Activated gamma-delta T cell treated with Interleukin-2 at 50 U/mL for 16 hours (primary cell): ENCODE results near the gene ODR4.
"Not testable (repeated sequence)": the region's sequence is repeated elsewhere in the genome, so short reads cannot be mapped to it uniquely, and the experiment has no call there.

Experiments used
- DNase-seq: peaks from one replicate; pipeline ENCODE4 v3.0.0-alpha.2; 2020

The ODR4 gene

DNA sequence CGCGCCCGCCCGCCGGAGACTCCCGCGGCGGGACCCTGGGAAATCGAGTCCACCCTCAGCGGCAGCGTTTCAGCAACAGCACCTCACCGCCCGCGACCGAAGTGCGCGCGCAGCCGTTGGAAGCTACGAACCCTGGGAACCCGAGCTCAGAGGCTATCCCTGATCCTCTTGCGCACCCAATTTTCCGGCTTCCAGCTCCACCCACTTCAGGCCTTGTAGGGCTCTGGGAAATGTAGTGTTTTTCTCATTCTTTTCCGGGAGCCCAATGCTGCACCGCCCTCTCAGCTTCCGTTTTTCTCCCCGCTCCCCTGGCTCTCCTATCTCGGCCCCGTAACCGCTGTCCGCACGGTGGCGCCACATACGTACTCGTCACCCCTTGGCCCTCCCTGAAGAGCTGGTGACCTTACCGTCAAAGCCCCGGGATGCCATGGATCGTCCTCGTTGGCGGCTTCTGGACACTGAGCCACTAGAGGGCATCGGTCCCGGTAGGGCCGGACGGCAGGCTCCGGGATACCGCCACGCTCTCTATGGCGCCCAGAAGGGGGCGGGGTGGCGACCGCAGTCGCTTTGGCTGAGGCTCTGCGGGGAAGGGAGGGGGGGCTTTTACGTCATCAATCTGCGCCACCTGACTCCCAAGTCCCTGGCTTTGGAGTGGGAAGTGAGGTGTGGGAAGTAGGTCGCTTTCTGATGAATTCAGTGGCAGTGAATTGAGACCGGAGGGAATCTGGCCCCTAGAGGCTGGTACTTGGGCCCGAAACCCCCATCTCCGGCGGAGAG, at the start of gene ODR4, which contains the start of gene TPR:
TSS of gene ODR4 (plus strand) at position 687 of the 777 bp plus-strand sequence. CDS start 3,948 bp downstream, outside the sequence.
TSS of gene TPR (minus strand) at position 102 of the 777 bp plus-strand sequence. CDS start 225 bp downstream, outside the sequence.
- peak; percentile 94 for DNase-seq

- DNase-seq, result no peak
Observed at GRCh38 chr1:186326009-186326408, 49.6 kb upstream of the ODR4 start.

GRCh38 chr1:186327331-186327730, 48.3 kb upstream of the ODR4 start:
- DNase-seq, result no peak

- DNase-seq, result no peak
Observed at GRCh38 chr1:186330758-186331157, 44.9 kb upstream of the ODR4 start.

GRCh38 chr1:186337554-186337953, 38.1 kb upstream of the ODR4 start:
- no peak for DNase-seq

DNA sequence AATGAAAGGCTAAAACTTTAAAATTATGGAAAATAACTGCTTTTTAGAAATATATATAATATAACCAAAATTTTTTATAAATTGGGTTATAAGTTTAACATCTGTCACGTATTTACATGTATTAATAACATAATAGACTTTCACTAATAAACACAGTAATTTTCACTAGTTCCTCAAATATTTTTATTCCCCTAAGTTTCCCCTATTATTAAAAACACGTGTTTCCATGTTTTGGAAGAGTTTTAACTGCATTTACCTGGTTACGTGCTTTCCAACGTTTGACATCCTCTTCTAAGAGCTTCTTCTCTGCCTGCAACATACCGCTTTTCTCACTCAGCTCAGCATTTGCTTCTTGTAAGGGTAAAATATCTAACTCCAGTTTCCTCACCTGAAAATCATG, 34.9 kb upstream of the ODR4 start:
- no peak for DNase-seq

DNA sequence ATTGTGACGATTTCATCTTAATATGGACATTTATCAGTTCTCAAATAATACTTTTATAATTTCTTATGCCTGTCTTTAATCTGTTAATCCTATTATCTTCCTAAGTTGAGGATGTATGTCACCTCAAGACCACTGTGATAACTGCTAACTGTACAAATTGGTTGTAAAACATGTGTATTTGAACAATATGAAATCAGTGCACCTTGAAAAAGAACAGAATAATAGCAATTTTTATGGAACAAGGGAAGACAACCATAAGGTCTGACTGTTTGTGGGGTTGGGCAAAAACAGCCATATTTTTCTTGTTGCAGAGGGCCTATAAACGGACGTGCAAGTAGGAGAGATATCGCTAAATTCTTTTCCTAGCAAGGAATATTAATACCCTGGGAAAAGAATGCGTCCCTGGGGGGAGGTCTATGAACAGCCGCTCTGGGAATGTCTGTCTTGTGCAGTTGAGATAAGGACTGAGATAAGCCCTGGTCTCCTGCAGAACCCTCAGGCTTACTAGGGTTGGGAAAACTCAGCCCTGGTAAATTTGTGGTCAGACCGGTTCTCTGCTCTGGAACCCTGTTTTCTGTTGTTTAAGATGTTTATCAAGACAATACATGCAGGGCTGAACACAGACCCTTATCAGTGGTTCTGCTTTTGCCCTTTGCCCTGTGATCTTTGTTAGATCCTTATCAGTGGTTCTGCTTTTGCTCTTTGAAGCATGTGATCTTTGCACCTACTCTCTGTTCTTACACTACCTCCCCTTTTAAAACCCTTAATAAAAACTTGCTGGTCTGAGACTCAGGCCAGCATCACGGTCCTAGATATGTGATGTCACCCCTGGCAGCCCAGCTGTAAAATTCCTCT, 27.6 kb upstream of the ODR4 start:
- not testable (repeated sequence) for DNase-seq

DNA sequence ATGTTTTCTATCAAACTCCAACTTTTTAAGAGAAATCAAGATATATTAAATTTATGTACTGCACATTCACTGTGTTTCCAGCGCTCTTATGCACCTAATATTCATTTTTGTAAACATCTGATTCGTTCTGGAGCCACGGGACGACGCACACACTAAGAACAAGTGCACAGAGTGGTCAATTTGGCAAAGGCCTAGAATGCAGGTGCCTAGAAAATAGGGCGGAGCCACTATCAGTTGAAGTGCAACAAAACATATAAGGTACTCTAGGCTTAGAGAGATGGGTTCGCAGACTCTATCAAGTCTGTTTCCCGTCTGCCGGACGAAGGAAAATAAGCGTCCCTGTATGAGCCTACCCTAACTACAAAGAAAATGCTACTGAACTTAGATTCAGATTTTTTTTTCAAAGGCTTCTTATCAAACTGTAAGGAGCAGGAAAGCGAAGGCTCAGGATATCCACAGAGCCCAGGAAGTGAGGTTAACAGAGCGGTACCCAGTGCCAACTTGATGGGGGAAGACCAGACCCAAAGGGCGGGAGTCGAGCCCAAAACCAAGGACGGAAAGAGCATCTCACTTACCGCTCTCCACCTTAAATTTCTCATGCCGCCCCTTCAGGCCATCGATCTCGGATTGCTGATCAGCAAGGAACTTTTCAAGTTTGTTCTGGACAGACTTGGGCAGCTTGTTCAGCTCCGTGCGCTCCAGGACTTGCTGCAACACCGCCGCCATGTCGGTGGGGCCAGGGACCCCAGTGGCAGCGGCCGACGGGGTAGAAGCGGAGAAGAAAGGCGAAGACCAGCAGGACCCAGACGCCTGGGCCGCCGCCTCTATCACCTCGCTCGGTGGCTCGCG, 1.1 kb upstream of the ODR4 start:
- DNase-seq, result peak; percentile 9

- no peak for DNase-seq
Observed at GRCh38 chr1:186375929-186376319, 286 bp downstream of the ODR4 start.

DNA sequence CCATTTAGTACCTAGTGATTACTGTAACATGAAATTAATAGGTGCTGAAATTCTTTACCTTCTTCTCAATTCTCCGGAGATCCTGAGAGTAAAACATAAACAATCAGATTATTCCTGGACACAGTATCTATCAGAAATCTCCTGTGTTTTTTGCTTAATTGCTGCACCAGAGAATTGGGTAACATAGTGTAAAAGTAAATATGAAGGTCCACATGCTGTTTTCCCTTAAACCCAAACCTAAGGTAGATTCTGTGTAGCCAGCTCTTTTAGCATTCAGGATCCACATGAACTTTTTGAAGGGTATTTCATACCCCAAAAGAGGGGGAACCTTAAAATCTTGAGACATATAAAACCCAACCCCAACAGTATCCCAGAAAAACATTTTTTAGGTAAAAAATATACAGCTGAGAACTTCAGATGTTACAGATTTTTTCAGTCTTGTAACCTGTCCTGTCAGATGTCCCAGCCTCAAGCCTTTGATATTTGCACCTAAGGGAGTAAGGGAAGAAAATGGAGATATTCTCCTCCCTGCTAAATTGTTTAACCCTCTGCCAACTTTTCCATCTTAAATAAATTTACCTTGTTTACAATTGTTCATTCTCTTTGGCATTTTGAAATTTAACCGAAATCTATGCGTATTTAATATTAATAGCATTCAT, 11.2 kb downstream of the ODR4 start:
- no peak for DNase-seq

DNA sequence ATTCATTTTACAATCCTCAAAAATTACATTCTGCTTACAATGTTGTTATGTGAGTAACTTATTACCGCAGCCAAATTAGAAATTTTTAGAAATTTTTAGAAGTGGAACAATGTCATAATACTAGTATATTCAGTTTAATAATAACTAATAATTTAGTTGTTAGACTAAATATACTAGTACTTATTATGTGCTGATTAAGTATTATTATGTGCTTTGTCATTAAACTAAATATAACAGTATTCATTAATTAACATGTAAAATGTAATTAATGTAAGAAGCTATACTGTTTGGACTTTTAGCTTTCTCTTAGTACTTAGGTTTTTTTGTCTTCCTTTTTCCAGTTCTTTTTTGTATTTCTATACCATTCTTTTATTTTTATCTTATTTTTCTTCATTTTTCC, 15.3 kb downstream of the ODR4 start:
- no peak for DNase-seq

DNA sequence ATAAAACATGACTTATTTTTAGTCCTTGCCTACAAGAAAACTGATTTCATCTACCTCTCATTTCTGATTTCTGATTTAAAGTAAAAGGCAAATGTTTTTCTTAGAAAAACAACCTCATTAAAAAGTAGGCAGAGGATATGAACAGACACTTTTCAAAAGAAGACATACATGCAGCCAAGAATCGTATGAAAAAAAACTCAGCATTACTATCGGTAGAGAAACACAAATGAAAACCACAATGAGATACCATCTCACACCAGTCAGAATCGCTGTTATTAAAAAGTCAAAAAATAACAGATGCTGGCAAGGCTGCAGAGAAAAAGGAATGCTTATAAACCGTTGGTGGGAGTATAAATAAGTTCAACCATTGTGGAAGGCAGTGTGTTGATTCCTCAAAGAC, 16.2 kb downstream of the ODR4 start:
- DNase-seq, result no peak

DNA sequence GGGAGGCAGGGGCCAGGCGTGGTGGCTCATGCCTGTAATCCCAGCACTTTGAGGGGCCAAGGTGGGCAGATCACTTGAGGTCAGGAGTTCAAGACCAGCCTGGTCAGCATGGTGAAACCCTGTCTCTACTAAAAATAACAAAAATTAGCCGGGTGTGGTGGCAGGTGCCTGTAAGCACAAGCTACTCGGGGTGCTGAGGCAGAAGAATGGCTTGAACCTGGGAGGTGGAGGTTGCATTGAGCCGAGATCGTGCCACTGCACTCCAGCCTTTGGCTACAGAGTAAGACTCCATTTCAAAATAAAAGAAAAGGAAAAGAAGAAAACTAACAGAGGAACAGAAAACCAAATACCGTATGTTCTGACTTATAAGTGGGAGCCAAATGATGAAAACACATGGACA, 17.1 kb downstream of the ODR4 start:
- not testable (repeated sequence) for DNase-seq

GRCh38 chr1:186401446-186401845, 25.8 kb downstream of the ODR4 start:
- DNase-seq, result not testable (repeated sequence)

DNA sequence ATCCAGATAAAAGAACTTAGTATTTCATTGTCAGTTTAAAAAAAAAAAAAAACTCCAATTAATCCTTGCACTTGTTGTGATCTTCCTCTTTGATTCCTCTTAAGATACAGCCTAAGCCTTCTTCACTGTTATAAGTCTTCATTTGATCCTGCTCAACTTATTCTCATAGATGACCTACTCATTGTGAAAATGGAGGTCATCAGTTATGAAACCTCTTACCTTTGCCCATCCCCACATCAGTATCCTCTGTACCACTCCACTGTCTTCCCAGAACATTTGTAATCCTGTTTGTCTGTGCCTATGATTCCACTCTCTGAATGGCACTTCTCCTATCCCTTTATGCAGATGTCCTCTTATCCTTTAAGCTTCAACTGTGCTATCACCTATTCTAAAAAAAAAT, 28.0 kb downstream of the ODR4 start:
- DNase-seq, result no peak

DNA sequence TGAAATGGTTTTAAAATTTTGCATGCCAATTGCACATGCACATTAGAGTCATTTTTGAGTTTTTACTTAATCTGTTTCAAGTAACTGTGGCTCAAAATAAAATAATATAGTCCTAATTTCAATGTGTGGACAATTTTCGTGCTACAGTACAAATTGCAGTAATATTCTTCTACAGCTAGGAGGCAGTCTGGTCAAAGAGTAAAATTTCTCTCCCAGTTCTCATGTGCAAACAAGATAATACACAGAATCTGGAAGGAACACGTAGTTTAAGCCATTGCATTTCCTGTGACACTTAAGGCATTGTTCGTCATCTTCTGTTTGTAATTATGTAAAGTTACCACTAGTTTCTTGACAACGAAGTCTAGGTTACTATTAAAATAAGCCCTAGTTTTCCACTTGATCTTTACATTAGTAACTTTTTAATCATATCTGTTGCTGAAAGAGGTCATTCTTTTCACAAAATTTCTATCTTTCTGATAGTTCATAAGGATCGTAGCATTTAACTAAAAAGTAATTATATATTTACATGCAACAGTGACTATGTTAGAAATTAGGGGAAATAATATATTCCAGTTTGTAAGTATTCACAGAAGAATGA, 28.9 kb downstream of the ODR4 start:
- no peak for DNase-seq

DNA sequence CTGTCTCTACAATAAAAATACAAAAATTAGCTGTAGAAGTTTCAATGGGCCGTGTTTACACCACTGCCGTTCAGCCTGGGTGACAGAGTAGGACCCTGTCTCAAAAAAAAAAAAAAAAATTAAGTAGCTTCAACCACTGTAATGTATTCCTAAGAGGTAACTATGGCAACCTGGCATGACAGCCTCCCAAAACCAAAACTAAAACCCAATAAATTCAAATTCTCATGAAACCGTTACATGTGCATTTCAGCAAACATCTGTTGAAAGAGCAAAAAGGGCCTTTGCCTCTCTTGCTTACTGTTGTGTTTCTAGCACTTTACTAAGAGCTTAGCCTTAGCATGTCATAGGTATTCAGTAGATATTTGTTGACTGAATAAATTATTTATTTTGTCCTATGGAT, 33.5 kb downstream of the ODR4 start:
- no peak for DNase-seq

DNA sequence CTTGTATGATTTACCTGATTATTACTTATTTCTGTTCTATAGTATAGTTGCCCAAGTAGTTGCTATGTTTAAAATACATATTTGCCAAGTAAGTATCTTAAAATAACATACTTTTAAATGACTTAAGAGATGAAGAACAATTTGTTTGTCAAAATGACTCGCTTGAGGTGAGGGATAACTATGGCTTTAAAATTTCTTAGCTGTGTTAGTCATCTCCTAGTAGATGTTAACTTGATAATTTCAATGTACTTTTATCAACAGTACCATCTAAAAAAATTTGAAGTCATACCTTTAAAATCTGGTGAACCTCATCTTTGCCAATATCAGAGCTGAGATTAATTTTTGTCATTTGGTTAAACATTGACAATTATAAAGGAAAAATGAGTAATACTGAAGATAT, 37.7 kb downstream of the ODR4 start:
- DNase-seq, result no peak

DNA sequence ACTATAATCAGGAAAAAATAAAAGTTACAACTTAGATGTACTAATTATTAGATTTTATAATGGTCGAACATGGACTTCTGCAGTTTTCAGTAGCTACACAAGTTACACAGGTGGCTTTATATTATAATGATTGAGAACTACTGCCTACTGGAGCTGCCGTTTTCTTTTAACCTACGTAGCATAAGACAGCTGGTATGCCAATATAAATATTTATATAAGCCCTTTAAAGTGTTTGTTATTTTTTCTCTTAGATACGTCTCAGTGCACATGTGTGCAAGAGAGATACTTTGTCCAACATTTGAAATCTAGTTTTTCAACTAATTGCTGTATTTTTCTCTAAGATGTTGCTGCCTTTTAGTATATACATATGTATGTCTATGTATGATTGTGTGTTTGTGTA, 42.9 kb downstream of the ODR4 start:
- DNase-seq, result no peak

GRCh38 chr1:186420311-186420710, 44.7 kb downstream of the ODR4 start:
- no peak for DNase-seq

DNA sequence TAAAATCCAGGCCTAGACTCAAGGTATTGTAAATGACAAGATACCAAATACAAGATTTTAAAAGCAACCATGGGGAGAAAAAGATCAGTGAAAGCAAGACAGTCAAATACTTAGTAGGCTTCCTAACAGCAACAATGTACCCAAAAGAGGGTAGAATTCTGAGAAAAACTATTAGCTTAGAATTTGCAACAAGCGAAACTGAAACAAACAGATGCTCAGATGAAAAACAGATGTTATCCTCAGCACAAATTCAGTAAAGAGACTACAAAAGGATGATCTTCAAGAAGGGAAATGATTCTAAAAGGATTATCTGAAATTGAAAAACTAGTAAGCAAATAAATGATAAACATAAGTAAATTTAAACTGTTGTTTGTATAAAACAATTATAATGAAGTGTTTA, 45.3 kb downstream of the ODR4 start:
- no peak for DNase-seq

GRCh38 chr1:186421446-186421845, 45.8 kb downstream of the ODR4 start:
- no peak for DNase-seq
